Activated CD4-positive, alpha-beta T cell treated with anti-CD3 and anti-CD28 coated beads, Interleukin-2, amount 50 U/mL, for 24 hours (primary cell): ENCODE results near the gene FAM83E.
"Not testable (repeated sequence)": the region's sequence is repeated elsewhere in the genome, so short reads cannot be mapped to it uniquely, and the experiment has no call there.

Source experiments
- DNase-seq, 2 donors: peaks; one replicate each; pipeline ENCODE4 v3.0.0-alpha.2; 2020; ENCODE audit warnings: low read depth in 1 of 2, low spot score in 1 of 2

Gene FAM83E

DNA sequence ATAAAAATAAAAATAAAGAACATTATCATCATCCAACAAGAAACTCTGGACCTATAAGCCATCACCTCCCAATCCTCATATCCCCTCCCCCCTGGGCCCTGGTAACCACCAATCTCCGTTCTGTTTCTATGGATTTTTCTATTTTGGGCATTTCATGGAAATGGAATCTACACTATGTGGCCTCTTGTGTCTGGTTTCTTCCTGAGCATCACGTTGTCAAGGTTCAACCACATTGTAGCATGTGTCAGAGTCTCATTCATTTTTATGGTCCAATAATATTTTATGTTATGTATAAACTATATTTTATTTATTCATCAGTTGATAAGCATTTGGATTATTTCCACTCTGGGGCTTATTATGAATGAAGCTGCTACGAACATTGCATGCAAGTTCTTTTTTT is 36.0 kb downstream of the FAM83E start:
- no peak for DNase-seq

DNA sequence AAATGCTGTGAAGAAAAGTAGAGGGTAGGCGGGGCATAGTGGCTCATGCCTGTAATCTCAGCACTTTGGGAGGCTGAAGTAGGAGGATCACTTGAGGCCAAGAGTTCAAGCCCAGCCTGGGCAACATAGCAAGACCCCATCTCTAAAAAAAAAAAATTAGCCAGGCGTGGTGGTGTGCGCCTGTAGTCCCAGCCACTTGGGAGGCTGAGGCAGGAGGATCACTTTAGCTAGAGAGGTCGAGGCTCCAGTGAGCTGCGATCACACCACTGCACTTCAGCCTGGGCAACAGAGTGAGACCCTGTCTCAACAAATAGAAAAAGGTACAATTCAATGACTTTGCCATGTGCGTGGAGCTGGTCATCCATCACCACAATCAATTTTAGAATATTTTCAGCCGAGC is 37.0 kb downstream of the FAM83E start:
- DNase-seq = not testable (repeated sequence)

DNA sequence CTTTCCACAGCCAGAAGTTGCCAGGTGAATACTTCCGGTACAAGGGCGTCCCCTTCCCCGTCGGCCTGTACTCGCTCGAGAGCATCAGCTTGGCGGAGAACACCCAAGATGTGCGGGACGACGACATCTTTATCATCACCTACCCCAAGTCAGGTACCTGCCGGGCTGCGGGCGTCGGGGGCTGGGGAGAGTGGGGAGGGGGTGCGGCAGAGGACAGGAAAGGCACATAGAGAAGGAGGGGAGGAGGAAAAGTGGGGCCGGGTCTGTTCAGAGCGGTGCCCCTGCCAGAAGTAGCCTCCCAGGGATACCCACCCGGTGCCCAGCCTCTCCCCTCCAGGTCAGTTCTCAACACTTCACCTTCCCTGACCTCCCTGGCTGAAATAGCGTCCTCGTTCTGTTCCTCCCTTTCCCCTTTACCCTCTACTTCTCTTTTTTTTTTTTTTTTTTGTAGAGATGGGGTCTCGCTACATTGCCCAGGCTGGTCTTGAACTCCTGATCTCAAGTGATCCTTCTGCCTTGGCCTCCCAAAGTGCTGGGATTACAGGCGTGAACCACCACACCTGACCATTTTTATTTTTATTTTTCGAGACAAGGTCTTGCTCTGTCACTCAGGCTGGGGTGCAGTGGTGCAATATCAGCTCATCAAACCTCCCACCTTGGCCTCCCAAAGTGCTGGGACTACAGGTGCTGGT is 38.8 kb downstream of the FAM83E start:
- no peak for DNase-seq

DNA sequence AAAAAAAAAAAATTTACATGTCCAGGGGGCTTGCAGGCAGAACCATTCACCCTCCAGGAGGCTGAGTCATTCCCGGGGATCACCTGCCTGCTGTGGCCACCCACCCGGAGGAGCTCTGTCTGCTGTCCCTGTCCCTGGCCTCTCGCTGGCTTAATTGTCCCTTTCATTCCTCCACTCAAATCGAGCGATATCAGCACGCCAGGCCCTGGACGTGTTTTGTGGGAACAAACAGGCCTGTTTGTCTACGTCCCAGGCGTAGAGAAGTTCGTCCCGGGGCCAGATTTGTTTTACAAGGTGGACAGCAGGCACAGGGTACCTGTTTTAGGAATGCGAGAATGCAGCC is 41.7 kb downstream of the FAM83E start:
- no peak for DNase-seq

DNA sequence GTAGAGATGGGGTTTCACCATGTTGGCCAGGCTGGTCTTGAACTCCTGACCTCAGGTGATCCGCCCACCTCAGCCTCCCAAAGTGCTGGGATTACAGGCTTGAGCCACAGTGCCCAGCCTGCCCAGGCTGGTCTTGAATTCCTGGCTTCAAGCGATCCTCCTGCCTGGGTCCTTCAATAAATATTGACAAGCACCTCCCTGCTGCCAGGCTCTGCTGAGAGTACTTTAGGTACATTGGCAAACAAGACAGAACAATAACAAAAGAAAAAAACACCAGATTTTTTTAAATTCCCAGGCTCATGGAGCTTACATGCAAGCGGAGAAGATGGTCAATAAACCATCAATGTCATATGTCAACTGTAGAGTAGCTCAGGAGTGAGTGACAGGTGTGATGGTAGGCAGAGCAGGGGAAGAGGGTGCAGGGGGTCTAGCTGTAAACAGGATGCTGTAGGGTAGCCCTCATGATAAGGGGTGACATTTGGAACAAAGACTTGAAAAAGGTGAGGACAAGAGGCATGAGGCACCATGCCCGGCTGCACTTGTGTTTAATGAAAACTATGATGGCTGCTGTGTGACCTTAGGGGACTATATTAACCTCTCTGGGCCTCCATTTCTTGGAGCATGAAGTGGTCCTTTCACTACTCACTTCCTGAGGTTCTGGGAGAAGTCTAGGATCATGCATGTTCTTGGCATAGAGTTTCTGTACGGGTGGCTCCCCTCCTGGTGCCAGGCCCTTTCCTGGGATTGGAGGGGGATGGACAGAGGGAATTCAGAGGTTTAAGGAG is 43.3 kb downstream of the FAM83E start:
- no peak for DNase-seq

DNA sequence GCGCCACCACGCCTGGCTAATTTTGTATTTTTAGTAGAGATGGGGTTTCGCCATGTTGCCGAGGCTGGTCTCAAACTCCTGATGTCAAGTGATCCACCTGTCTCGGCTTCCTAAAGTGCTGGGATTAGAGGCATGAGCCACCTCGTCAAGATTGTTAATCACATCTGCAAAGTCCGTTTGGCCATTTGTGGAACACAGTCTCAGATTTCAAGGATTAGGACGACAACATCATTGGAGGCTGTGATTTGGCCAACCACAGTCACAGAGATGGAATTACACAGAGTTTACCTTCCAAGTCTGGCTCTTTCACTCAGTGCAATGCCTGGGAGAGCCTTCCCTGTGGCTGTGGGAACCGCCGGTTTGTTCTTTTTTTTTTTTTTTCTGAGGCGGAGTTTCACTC is 45.1 kb downstream of the FAM83E start:
- no peak for DNase-seq

DNA sequence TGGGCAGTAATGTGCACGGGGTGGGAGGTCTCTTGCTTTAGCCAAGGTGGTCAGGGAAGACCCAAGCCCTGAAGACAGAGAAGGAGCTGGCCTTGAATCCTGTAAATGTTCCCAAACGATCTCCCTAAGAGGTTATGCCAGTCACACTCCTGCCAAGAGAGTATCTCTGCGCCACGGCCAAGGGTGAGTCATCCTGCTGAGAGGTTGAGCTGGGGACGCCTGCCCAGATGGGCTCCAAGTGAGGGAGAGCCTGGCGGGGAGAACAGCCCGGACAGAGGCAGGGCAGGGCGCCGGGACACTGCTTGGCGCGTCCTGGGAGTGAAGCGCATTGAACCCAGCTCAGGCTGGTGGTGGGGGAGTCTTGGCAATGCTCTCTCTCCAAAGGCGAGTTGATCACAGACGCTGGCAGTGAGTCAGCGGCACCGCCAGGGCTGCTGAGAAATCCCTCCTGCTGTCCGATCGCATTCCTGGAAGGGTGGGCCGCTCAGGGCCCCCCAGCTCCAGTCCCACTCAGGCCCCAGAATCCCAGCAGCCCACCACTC is 46.5 kb downstream of the FAM83E start:
- no peak for DNase-seq

DNA sequence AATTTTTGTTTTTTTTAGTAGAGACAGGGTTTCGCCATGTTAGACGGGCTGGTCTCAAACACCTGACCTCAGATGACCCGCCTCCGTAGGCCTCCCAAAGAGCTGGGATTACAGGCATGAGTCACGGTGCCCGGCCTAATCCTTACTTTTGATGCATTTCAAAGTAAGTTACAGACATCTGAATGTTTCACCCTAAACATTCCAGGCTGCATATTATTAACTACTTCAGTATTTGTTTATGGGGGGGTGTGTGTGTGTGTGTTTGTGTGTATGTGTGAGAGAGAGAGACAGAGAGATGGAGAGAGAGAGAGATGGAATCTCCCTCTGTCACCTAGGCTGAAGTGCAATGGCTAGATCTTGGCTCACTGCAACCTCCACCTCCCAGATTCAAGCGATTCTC is 49.8 kb downstream of the FAM83E start:
- no peak for DNase-seq
